ENCODE measurements around the gene GALNT10. TPM values are rescaled to one million over a fixed set of nuclear protein-coding genes. Genes with fewer than 3 reads are reported as not detected.

The GALNT10 gene
- total and polyA plus RNA-seq, 2 experiments from 2014 or later, result 3.2 to 12.9 TPM

DNA sequence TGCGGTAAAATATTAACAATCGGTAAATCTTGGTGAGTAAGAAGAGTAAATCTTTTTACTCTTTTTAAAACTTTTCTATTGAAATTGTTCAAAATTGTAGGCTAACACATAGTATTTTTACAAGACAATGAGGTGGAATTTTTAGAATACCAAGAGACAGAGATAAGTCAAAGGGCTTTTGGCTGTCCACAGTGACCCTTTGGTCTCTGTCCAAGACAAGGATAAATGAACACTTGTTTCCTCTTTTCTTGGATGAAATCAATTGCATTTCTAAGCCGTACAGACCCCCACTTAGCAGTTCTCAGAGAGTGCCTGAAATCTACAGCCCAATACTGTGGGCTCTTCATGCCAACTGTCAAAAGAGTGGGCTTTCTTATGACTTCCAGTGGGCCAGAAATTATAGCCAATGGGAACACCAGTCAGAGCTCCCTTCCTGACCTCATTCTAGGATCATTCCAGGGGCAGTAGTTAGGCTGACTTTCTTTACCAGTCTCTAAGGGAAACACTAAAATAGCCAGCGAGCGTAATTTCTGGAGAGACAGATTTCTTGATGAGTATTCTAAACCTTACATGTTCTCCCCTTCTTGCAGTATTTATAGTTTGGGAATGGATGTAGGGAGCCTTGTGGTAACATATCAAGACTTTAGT, 74.1 kb downstream of the GALNT10 start:
- Histone ChIP-seq H4K20me1 (replicated peaks; ENCODE audit: insufficient read depth) (no peaks in the 10 kb centered on the region), H3K4me1 (ENCODE audit: insufficient read depth) (peaks cover 47% of the 10 kb centered on the region), H3K9me2 (ENCODE audit: insufficient read depth) (no peaks in the 10 kb centered on the region), H3K79me2 (replicated peaks; ENCODE audit: insufficient read depth) (no peaks in the 10 kb centered on the region), H3K4me2 (no peak overlapping the region), H3K36me3 (ENCODE audit: insufficient read depth) (no peaks in the 10 kb centered on the region), H3K27ac (ENCODE audit: low read depth) (0 out of 2 replicates have a peak overlapping the region, but pooled peaks have one; percentile 28), H3F3A (replicated peaks; ENCODE audit: low read depth) (no peaks in the 10 kb centered on the region), H3K4me3 (no peak overlapping the region), H2AFZ (no peak overlapping the region), H3K27me3 (ENCODE audit: insufficient read depth) (no peaks in the 10 kb centered on the region)
- TF ChIP-seq ZNF114 (CRISPR knock-in tag; IDR thresholded peaks at IDR 0.05) (no peak), ZNF331 (CRISPR knock-in tag; IDR thresholded peaks at IDR 0.05; ENCODE audit: low read depth) (no peak), CREB1 (CRISPR knock-in tag; IDR thresholded peaks at IDR 0.05; ENCODE audit: low read depth) (no peak), EZH2phosphoT487 (IDR thresholded peaks at IDR 0.05; ENCODE audit: unreplicated experiment) (no peak), JUNB (IDR thresholded peaks at IDR 0.05; ENCODE audit: unreplicated experiment) (no peak), POLR2AphosphoS5 (IDR thresholded peaks at IDR 0.05; ENCODE audit: low read depth) (no peak), NANOG (IDR thresholded peaks at IDR 0.05; ENCODE audit: borderline replicate concordance) (no peak), EZH2 (IDR thresholded peaks at IDR 0.05; ENCODE audit: low read depth, unreplicated experiment) (no peak), STAT1 (IDR thresholded peaks at IDR 0.05; ENCODE audit: unreplicated experiment) (no peak)
- TF ChIP-seq, protein P1, sequence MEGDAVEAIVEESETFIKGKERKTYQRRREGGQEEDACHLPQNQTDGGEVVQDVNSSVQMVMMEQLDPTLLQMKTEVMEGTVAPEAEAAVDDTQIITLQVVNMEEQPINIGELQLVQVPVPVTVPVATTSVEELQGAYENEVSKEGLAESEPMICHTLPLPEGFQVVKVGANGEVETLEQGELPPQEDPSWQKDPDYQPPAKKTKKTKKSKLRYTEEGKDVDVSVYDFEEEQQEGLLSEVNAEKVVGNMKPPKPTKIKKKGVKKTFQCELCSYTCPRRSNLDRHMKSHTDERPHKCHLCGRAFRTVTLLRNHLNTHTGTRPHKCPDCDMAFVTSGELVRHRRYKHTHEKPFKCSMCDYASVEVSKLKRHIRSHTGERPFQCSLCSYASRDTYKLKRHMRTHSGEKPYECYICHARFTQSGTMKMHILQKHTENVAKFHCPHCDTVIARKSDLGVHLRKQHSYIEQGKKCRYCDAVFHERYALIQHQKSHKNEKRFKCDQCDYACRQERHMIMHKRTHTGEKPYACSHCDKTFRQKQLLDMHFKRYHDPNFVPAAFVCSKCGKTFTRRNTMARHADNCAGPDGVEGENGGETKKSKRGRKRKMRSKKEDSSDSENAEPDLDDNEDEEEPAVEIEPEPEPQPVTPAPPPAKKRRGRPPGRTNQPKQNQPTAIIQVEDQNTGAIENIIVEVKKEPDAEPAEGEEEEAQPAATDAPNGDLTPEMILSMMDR (conservative IDR thresholded peaks at IDR 0.05; ENCODE audit: low read depth in 2 of 2), result no peak
- TF ChIP-seq, protein P2, sequence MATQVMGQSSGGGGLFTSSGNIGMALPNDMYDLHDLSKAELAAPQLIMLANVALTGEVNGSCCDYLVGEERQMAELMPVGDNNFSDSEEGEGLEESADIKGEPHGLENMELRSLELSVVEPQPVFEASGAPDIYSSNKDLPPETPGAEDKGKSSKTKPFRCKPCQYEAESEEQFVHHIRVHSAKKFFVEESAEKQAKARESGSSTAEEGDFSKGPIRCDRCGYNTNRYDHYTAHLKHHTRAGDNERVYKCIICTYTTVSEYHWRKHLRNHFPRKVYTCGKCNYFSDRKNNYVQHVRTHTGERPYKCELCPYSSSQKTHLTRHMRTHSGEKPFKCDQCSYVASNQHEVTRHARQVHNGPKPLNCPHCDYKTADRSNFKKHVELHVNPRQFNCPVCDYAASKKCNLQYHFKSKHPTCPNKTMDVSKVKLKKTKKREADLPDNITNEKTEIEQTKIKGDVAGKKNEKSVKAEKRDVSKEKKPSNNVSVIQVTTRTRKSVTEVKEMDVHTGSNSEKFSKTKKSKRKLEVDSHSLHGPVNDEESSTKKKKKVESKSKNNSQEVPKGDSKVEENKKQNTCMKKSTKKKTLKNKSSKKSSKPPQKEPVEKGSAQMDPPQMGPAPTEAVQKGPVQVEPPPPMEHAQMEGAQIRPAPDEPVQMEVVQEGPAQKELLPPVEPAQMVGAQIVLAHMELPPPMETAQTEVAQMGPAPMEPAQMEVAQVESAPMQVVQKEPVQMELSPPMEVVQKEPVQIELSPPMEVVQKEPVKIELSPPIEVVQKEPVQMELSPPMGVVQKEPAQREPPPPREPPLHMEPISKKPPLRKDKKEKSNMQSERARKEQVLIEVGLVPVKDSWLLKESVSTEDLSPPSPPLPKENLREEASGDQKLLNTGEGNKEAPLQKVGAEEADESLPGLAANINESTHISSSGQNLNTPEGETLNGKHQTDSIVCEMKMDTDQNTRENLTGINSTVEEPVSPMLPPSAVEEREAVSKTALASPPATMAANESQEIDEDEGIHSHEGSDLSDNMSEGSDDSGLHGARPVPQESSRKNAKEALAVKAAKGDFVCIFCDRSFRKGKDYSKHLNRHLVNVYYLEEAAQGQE (IDR thresholded peaks at IDR 0.05; ENCODE audit: unreplicated experiment), result no peak
- TF ChIP-seq, protein P3, sequence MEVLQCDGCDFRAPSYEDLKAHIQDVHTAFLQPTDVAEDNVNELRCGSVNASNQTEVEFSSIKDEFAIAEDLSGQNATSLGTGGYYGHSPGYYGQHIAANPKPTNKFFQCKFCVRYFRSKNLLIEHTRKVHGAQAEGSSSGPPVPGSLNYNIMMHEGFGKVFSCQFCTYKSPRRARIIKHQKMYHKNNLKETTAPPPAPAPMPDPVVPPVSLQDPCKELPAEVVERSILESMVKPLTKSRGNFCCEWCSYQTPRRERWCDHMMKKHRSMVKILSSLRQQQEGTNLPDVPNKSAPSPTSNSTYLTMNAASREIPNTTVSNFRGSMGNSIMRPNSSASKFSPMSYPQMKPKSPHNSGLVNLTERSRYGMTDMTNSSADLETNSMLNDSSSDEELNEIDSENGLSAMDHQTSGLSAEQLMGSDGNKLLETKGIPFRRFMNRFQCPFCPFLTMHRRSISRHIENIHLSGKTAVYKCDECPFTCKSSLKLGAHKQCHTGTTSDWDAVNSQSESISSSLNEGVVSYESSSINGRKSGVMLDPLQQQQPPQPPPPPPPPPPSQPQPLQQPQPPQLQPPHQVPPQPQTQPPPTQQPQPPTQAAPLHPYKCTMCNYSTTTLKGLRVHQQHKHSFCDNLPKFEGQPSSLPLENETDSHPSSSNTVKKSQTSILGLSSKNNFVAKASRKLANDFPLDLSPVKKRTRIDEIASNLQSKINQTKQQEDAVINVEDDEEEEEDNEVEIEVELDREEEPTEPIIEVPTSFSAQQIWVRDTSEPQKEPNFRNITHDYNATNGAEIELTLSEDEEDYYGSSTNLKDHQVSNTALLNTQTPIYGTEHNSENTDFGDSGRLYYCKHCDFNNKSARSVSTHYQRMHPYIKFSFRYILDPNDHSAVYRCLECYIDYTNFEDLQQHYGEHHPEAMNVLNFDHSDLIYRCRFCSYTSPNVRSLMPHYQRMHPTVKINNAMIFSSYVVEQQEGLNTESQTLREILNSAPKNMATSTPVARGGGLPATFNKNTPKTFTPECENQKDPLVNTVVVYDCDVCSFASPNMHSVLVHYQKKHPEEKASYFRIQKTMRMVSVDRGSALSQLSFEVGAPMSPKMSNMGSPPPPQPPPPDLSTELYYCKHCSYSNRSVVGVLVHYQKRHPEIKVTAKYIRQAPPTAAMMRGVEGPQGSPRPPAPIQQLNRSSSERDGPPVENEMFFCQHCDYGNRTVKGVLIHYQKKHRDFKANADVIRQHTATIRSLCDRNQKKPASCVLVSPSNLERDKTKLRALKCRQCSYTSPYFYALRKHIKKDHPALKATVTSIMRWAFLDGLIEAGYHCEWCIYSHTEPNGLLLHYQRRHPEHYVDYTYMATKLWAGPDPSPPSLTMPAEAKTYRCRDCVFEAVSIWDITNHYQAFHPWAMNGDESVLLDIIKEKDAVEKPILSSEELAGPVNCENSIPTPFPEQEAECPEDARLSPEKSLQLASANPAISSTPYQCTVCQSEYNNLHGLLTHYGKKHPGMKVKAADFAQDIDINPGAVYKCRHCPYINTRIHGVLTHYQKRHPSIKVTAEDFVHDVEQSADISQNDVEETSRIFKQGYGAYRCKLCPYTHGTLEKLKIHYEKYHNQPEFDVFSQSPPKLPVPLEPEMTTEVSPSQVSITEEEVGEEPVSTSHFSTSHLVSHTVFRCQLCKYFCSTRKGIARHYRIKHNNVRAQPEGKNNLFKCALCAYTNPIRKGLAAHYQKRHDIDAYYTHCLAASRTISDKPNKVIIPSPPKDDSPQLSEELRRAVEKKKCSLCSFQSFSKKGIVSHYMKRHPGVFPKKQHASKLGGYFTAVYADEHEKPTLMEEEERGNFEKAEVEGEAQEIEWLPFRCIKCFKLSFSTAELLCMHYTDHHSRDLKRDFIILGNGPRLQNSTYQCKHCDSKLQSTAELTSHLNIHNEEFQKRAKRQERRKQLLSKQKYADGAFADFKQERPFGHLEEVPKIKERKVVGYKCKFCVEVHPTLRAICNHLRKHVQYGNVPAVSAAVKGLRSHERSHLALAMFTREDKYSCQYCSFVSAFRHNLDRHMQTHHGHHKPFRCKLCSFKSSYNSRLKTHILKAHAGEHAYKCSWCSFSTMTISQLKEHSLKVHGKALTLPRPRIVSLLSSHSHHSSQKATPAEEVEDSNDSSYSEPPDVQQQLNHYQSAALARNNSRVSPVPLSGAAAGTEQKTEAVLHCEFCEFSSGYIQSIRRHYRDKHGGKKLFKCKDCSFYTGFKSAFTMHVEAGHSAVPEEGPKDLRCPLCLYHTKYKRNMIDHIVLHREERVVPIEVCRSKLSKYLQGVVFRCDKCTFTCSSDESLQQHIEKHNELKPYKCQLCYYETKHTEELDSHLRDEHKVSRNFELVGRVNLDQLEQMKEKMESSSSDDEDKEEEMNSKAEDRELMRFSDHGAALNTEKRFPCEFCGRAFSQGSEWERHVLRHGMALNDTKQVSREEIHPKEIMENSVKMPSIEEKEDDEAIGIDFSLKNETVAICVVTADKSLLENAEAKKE (CRISPR knock-in tag; IDR thresholded peaks at IDR 0.05), result no peak
- TF ChIP-seq, protein P4, sequence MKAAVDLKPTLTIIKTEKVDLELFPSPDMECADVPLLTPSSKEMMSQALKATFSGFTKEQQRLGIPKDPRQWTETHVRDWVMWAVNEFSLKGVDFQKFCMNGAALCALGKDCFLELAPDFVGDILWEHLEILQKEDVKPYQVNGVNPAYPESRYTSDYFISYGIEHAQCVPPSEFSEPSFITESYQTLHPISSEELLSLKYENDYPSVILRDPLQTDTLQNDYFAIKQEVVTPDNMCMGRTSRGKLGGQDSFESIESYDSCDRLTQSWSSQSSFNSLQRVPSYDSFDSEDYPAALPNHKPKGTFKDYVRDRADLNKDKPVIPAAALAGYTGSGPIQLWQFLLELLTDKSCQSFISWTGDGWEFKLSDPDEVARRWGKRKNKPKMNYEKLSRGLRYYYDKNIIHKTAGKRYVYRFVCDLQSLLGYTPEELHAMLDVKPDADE (IDR thresholded peaks at IDR 0.05), result no peak
- H3K4me1 Mint-ChIP-seq, result peaks cover 45% of the 10 kb centered on the region
- peak overlapping the region; percentile 53; the same call in 1 of the 2 replicates for H3K27ac Mint-ChIP-seq
- no peak overlapping the region for H3K4me3 Mint-ChIP-seq
- ATAC-seq (no peak), DNase-seq (ENCODE audit: low spot score) (no peak)
- no peaks in the 10 kb centered on the region; the same call in 2 of the 3 replicates for H3K9me3 Mint-ChIP-seq
- peaks cover 5% of the 10 kb centered on the region; the same call in 1 of the 3 replicates for H3K36me3 Mint-ChIP-seq (ENCODE audit: low read depth)
- peaks cover 1% of the 10 kb centered on the region for H3K27me3 Mint-ChIP-seq (ENCODE audit: insufficient read depth, low read depth, poor library complexity)

All from GM23338 (cell line).